ENCODE results near the gene ANKFN1.

- TF ChIP-seq, protein P1, sequence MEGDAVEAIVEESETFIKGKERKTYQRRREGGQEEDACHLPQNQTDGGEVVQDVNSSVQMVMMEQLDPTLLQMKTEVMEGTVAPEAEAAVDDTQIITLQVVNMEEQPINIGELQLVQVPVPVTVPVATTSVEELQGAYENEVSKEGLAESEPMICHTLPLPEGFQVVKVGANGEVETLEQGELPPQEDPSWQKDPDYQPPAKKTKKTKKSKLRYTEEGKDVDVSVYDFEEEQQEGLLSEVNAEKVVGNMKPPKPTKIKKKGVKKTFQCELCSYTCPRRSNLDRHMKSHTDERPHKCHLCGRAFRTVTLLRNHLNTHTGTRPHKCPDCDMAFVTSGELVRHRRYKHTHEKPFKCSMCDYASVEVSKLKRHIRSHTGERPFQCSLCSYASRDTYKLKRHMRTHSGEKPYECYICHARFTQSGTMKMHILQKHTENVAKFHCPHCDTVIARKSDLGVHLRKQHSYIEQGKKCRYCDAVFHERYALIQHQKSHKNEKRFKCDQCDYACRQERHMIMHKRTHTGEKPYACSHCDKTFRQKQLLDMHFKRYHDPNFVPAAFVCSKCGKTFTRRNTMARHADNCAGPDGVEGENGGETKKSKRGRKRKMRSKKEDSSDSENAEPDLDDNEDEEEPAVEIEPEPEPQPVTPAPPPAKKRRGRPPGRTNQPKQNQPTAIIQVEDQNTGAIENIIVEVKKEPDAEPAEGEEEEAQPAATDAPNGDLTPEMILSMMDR (conservative IDR thresholded peaks at IDR 0.05), result no peak
- TF ChIP-seq ZFX (IDR thresholded peaks at IDR 0.05), result no peak
Observed at GRCh38 chr17:56149266-56150036, 3.8 kb upstream of the ANKFN1 start.

Measured in C4-2B (cell line).